Activated T-cell treated with anti-CD3 and anti-CD28 coated beads, Interleukin-2, amount 50 U/mL, for 4 hours (primary cell): ENCODE measurements around the gene DNAJC6. TPM values are rescaled to one million over a fixed set of nuclear protein-coding genes. Genes with fewer than 3 reads are reported as not detected.

ENCODE experiments used
- ATAC-seq, 2 donors: fragments of 200-7000 bp; cut with Tn5 transposase; one replicate each; pipeline ENCODE4 v1.10.0; 2021
- DNase-seq: peaks from one replicate; pipeline ENCODE4 v3.0.0-alpha.2; 2020
- H3K27me3 Mint-ChIP-seq: one replicate; pipeline ENCODE4 v1.8.0; 2021; ENCODE audit warnings: low read depth, mixed read lengths
- H3K36me3 Mint-ChIP-seq: one replicate; pipeline ENCODE4 v1.8.0; 2022; ENCODE audit warnings: mixed read lengths; ENCODE audit not compliant: insufficient read depth
- H3K4me1 Mint-ChIP-seq: one replicate; pipeline ENCODE4 v1.8.0; 2021; ENCODE audit warnings: low read depth, mixed read lengths
- H3K4me3 Mint-ChIP-seq: one replicate; pipeline ENCODE4 v1.8.0; 2021; ENCODE audit warnings: mild to moderate bottlenecking, moderate library complexity, mixed read lengths
- H3K9me3 Mint-ChIP-seq: one replicate; pipeline ENCODE4 v1.8.0; 2021; ENCODE audit warnings: mixed read lengths
- total RNA-seq, 3 donors: library from RNA; stranded (reverse); gene quantifications; one replicate each; pipeline ENCODE4 v1.2.1, GENCODE V29; 2021

Gene DNAJC6
- total RNA-seq, 3 donors from 2014 or later = 1.3 to 2.5 (median 2.1) TPM

DNA sequence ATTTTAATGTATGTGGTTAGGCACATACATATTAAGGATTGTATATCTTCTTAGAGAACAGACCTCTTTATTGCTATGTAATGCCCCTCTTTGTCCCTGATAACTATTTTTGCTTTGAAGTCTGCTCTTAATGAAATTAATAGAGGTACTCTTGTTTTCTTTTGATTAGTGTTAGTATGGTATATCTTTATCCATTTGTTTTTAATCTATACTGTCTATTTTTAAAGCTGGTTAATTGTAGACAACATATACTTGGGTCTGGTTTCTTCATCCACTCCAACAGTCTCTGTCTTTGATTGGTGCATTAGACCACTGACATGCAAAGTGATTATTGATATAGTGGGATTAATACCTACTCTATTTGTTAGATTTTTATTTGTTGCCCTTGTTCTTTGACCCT lies 147.1 kb downstream of the DNAJC6 start:
- ATAC-seq (no peak), DNase-seq (no peak)
- no peaks in the 10 kb centered on the region for H3K27me3 Mint-ChIP-seq
- H3K36me3 Mint-ChIP-seq = peaks cover 4% of the 10 kb centered on the region
- H3K4me3 Mint-ChIP-seq = no peak overlapping the region
- H3K9me3 Mint-ChIP-seq = peaks cover 7% of the 10 kb centered on the region
- H3K4me1 Mint-ChIP-seq = peaks cover 13% of the 10 kb centered on the region

- Mint-ChIP-seq H3K9me3 (peaks cover 7% of the 10 kb centered on the region), H3K4me1 (peaks cover 13% of the 10 kb centered on the region), H3K27me3 (no peaks in the 10 kb centered on the region), H3K36me3 (peaks cover 4% of the 10 kb centered on the region), H3K4me3 (no peak overlapping the region)
- DNase-seq = no peak
- no peak for ATAC-seq
These were observed 148.5 kb downstream of the DNAJC6 start for GRCh38 chr1:65457868-65458267.

DNA sequence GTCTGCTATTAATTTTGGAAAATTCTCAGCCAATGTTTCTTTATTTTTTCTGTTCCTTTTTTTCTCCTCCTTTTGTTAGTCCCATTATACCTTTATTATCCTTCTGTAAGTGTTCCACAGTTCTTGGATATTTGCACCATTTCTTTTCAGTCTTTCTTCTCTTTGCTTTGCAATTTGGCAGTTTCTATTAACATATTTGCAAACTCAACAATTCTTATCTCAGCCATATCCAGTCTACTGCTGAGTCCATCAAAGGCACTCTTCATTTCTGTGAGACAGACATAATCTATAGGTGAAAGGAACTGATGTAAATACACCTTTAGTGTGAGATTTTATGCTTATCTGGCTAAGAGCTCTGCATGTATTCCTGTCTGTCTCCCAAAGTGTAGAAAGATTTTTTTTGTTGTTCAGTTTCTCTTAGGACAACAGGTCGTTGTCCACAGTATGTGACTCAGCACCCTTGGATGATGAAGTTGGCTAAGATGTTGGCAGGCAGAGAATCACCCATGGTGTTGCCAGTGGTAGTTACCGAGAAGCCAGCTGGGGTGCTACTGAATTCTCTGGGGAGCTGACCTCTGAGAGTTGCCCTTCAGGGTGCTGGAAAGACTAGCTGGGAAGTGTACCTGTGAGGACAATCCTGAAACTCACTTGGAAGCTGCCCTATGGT lies 149.5 kb downstream of the DNAJC6 start:
- DNase-seq (no peak), ATAC-seq (no peak)
- Mint-ChIP-seq H3K27me3 (no peaks in the 10 kb centered on the region), H3K36me3 (peaks cover 4% of the 10 kb centered on the region), H3K4me1 (peaks cover 13% of the 10 kb centered on the region), H3K4me3 (no peak overlapping the region), H3K9me3 (peaks cover 7% of the 10 kb centered on the region)

DNA sequence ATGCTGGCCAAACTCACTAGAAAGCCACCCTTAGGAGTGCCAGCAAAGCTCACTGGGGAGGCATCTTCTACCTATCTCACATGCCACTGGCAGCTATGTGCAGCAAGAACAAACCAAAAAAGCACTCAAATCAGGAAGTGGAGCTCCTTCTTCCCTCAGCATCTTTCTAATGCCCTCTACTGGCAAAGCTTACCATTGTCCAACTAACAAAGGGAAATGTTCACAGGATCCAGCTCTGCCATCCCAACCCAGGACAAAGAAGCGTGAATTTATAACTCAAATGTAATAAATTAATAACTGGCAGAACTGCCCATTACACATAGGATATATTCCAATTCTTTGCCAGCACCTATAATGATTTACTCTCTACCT lies 150.0 kb downstream of the DNAJC6 start:
- Mint-ChIP-seq H3K36me3 (peaks cover 4% of the 10 kb centered on the region), H3K4me1 (peaks cover 13% of the 10 kb centered on the region), H3K4me3 (no peak overlapping the region), H3K27me3 (no peaks in the 10 kb centered on the region), H3K9me3 (peaks cover 7% of the 10 kb centered on the region)
- no peak for DNase-seq
- ATAC-seq = no peak

Other genes with a start within 250 kb of the DNAJC6 start
- gene AK4, start 161.3 kb upstream of the DNAJC6 start, total RNA-seq = 10 to 100 TPM; 11.3 to 15.9 (median 11.5) TPM
- under 1 TPM; 0.32 to 0.38 (median 0.38) TPM for gene LEPR, start 111.1 kb downstream of the DNAJC6 start, total RNA-seq
- gene LEPROT, start 111.1 kb downstream of the DNAJC6 start, total RNA-seq = 10 to 100 TPM; 12.6 to 15.7 (median 12.6) TPM